GM23248 (cell line): ENCODE results near the gene ZNF48. TPM values are rescaled to one million over a fixed set of nuclear protein-coding genes. Genes with fewer than 3 reads are reported as not detected.
A peak's percentile ranks its signal among the peaks of the same experiment; 100 is the strongest.

ENCODE experiments used
- DNase-seq: peaks from one replicate; pipeline ENCODE4 v3.0.0-alpha.2; 2015
- H2AFZ ChIP-seq: fragments of 200-600 bp; sonication (generic); 2 replicates; pipeline ENCODE4 v1.6.1; 2016; ENCODE audit warnings: antibody characterized with exemption
- H3F3A ChIP-seq: fragments of 200-600 bp; sonication (generic); 2 replicates; pipeline ENCODE4 v1.6.1; 2016; ENCODE audit warnings: mild to moderate bottlenecking, antibody characterized with exemption, mixed run types; ENCODE audit not compliant: insufficient read depth
- H3K27ac ChIP-seq: fragments of 200-600 bp; sonication (generic); 2 replicates; pipeline ENCODE4 v1.5.1; 2016; ENCODE audit warnings: mild to moderate bottlenecking
- H3K27me3 ChIP-seq: fragments of 200-600 bp; sonication (generic); replicated peaks from 2 replicates; pipeline ENCODE4 v1.6.1; 2016; ENCODE audit warnings: mild to moderate bottlenecking; ENCODE audit not compliant: insufficient read depth
- H3K36me3 ChIP-seq: fragments of 200-600 bp; sonication (generic); 2 replicates; pipeline ENCODE4 v1.6.1; 2016; ENCODE audit warnings: low read depth, mild to moderate bottlenecking
- H3K4me1 ChIP-seq: fragments of 200-600 bp; sonication (generic); 2 replicates; pipeline ENCODE4 v1.6.1; 2016; ENCODE audit warnings: mild to moderate bottlenecking; ENCODE audit not compliant: insufficient read depth
- H3K4me2 ChIP-seq: fragments of 200-600 bp; sonication (generic); one replicate; pipeline ENCODE4 v1.6.1; 2016; ENCODE audit warnings: mild to moderate bottlenecking; ENCODE audit not compliant: unreplicated experiment
- H3K4me3 ChIP-seq: fragments of 200-600 bp; sonication (generic); 2 replicates; pipeline ENCODE4 v1.5.1; 2016; ENCODE audit warnings: mild to moderate bottlenecking
- H3K79me2 ChIP-seq: fragments of 200-600 bp; sonication (generic); 2 replicates; pipeline ENCODE4 v1.6.1; 2016; ENCODE audit warnings: mild to moderate bottlenecking; ENCODE audit not compliant: insufficient read depth
- H3K9ac ChIP-seq: fragments of 200-600 bp; sonication (generic); 2 replicates; pipeline ENCODE4 v1.6.1; 2016; ENCODE audit warnings: mild to moderate bottlenecking
- H3K9me2 ChIP-seq: fragments of 200-600 bp; sonication (generic); 2 replicates; pipeline ENCODE4 v1.6.1; 2016; ENCODE audit warnings: mixed run types, mild to moderate bottlenecking, moderate library complexity; ENCODE audit not compliant: insufficient read depth
- H3K9me3 ChIP-seq: fragments of 200-600 bp; sonication (generic); one replicate; pipeline ENCODE4 v1.6.1; 2017; ENCODE audit warnings: low read depth
- H4K20me1 ChIP-seq: fragments of 200-600 bp; sonication (generic); 2 replicates; pipeline ENCODE4 v1.6.0; 2016; ENCODE audit not compliant: insufficient read depth
- EZH2 ChIP-seq: fragments of 200-600 bp; sonication (generic); IDR thresholded peaks from 2 replicates; pipeline ENCODE4 v1.6.1; 2018; ENCODE audit warnings: antibody characterized with exemption, mild to moderate bottlenecking; ENCODE audit not compliant: insufficient read depth, poor library complexity, severe bottlenecking
- EZH2phosphoT487 ChIP-seq: fragments of 200-600 bp; sonication (generic); IDR thresholded peaks from 2 replicates; pipeline ENCODE4 v1.6.1; 2018; ENCODE audit warnings: antibody characterized with exemption, moderate library complexity, mild to moderate bottlenecking, low read depth; ENCODE audit not compliant: insufficient read depth
- WGBS, 2 experiments: methylation state at CpG; one replicate each; pipeline ENCODE4 v1.1.6; 2015 to 2017; ENCODE audit warnings: low lambda C conversion rate in 2 of 2, low coverage in 1 of 2; ENCODE audit errors: missing lambda C conversion rate in 2 of 2; 5-methylcytosine and 5-hydroxymethylcytosine counted together
- in situ Hi-C: fragments of 300-500 bp; cut with MboI; formaldehyde crosslinking; loops from 2 replicates; pipeline ENCODE4 v1.15.0; 2020
- polyA plus RNA-seq: library from polyadenylated mRNA; unstranded; fragments of >200 nt; fragmentation: Nextera tagmentation; extraction: Ambion mirVana; gene quantifications from 2 replicates; pipeline ENCODE4 v1.2.1, GENCODE V29; 2016
- small RNA-seq: library from RNA; depleted of rRNA; stranded (forward); fragments of <200 nt; gene quantifications from one replicate; pipeline ENCODE3, GENCODE V24; 2014; ENCODE audit warnings: low read depth, low replicate concordance
- total RNA-seq: library from RNA; depleted of rRNA; stranded (reverse); fragments of >200 nt; shearing (Covaris generic); gene quantifications from 2 replicates; pipeline ENCODE4 v1.2.3, GENCODE V29; 2014; rRNA removed

ZNF48 gene
- total and polyA plus RNA-seq, 2 experiments from 2014 or later: 0.81 to 16.2 TPM

DNA sequence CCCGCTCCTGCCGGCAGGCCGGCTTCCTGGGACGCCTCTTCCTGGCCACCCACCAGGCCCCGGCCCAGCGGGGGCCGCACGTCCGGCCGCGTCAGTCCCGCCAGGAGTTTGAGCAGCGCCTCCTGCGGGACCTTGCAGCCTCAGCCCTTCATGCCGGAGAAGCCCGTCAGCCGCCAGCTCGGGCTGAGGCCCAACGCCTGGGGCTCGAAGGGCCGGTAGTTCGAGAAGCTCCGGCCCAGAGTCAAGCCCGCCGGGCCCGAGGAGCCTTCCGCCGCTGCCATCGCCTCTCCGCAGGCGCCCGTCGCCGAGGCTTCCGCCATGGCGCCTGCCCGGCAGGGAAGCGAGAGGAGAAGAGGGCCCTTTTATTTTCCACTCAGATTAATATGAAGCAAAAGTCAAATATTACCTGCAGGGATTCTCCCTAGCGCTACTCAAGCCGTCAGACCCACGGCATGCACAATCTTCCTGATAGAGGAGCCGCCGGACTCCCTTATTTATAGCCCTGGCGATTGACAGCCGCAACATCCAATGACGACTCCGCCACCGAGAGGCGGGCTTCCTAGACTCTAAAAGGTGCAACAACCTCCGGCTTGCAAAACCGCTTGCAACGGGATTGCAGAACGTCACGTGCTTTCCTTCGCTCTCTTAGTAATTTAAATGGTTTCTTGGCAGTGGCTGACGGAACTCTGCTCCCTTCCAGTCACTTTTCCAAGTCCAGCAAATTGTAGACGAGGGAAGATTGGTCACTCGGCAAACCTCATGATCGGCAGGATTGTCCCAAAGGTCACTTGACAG lies 50.4 kb downstream of the ZNF48 start, which contains the start of gene SEPHS2:
SEPHS2 (minus strand) TSS at position 467 of the 795 bp plus-strand sequence; CDS start at position 320, 147 bp downstream.
- Histone ChIP-seq H3K4me3 (peak within 1 kb of the TSS; percentile 98), H3F3A (peaks cover 15% of the 10 kb centered on the region; the same call in 1 of the 2 replicates), H3K36me3 (peaks cover 11% of the 10 kb centered on the region; the same call in 1 of the 2 replicates), H2AFZ (peak within 1 kb of the TSS; percentile 92), H4K20me1 (no peaks in the 10 kb centered on the region), H3K4me1 (peaks cover 17% of the 10 kb centered on the region; the same call in 1 of the 2 replicates), H3K27me3 (no peaks in the 10 kb centered on the region), H3K9me2 (no peaks in the 10 kb centered on the region), H3K79me2 (peaks cover 17% of the 10 kb centered on the region), H3K9me3 (no peaks in the 10 kb centered on the region), H3K27ac (peak within 1 kb of the TSS; percentile 97), H3K9ac (peak within 1 kb of the TSS; percentile 98), H3K4me2 (peak within 1 kb of the TSS; percentile 88)
- peak; percentile 98 for DNase-seq
- in situ Hi-C loops: loop anchor here (10.0 kb wide), 1 partner anchor 179 kb away; no protein-coding TSS in a partner anchor
- 1% methylated on average over 49 to 50 of the region's 59 CpGs for WGBS, 2 experiments
- TF ChIP-seq EZH2 (no peak), EZH2phosphoT487 (no peak)

DNA sequence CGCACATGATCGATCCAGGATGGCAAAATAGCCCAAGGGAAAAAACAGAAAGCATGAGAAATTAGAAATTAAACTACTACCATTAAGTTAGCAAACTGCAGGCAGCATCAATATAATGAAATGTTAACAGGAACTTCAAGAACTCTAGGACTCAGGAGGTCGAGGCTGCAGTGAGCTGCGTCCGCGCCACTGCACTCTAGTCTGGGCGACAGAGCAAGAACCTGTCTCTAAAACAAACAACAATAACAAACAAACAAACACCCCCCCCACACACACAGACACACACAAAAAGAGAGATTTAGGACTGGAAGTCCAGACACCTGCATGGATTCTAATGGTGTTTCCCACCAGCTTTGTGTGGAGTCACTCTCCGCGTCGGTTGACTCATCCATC lies 51.0 kb downstream of the ZNF48 start:
- Histone ChIP-seq H3K79me2 (peaks cover 17% of the 10 kb centered on the region), H3K27ac (peak overlapping the region; percentile 97), H3F3A (peaks cover 15% of the 10 kb centered on the region; the same call in 1 of the 2 replicates), H4K20me1 (no peaks in the 10 kb centered on the region), H3K9me3 (no peaks in the 10 kb centered on the region), H3K4me2 (peak overlapping the region; percentile 88), H3K4me1 (peaks cover 17% of the 10 kb centered on the region; the same call in 1 of the 2 replicates), H3K9ac (peak overlapping the region; percentile 98), H2AFZ (peak overlapping the region; percentile 92), H3K9me2 (no peaks in the 10 kb centered on the region), H3K4me3 (peak overlapping the region; percentile 98), H3K36me3 (peaks cover 11% of the 10 kb centered on the region; the same call in 1 of the 2 replicates), H3K27me3 (no peaks in the 10 kb centered on the region)
- no peak for DNase-seq
- in situ Hi-C loops: loop anchor here (10.0 kb wide), 1 partner anchor 179 kb away; no protein-coding TSS in a partner anchor
- TF ChIP-seq EZH2: no peak
- TF ChIP-seq EZH2phosphoT487: no peak
- 47 to 57% methylated on average over 10 of the region's 10 CpGs for WGBS, 2 experiments

DNA sequence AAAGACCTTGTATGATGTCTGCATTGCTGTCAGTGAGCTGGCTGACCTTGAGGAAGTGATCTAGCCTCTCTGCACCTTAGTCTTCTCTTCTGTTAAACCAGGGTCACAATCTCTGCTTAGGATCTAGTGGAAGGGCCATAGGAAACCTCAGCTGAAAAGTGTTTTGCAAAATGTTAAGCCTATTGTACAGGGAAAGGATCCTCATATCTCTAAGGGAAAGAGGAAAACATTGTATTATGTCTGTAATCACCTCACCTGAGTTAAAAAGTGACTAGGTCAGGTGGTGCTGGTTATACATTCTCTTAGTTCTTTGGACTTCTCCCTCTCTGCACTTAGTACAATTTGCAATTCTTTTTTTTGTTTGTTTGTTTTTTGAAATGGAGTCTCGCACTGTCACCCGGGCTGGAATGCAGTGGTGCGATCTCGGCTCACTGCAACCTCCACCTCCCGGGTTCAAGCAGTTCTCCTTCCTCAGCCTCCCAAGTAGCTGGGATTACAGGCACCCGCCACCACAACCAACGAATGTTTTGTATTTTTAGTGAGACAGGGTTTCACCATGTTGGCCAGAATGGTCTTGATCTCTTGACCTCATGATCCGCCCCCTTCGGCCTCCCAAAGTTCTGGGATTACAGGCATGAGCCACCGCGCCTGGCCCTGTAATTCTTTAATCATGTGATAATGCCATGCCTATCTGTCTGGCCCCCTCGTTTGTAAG lies 52.4 kb downstream of the ZNF48 start:
- in situ Hi-C loops: loop anchor here (10.0 kb wide), 1 partner anchor 177 kb away; no protein-coding TSS in a partner anchor
- peaks cover 15% of the 10 kb centered on the region; the same call in 1 of the 2 replicates for H3F3A ChIP-seq
- H2AFZ ChIP-seq: no peak overlapping the region
- H3K4me3 ChIP-seq: no peak overlapping the region
- H3K27me3 ChIP-seq: no peaks in the 10 kb centered on the region
- H3K79me2 ChIP-seq: peaks cover 17% of the 10 kb centered on the region
- no peaks in the 10 kb centered on the region for H3K9me3 ChIP-seq
- peaks cover 11% of the 10 kb centered on the region; the same call in 1 of the 2 replicates for H3K36me3 ChIP-seq
- no peak for TF ChIP-seq EZH2
- no peak for TF ChIP-seq EZH2phosphoT487
- 82 to 86% methylated on average over 12 of the region's 12 CpGs for WGBS, 2 experiments
- no peak for DNase-seq
- H3K27ac ChIP-seq: no peak overlapping the region
- H4K20me1 ChIP-seq: no peaks in the 10 kb centered on the region
- no peaks in the 10 kb centered on the region for H3K9me2 ChIP-seq
- peaks cover 17% of the 10 kb centered on the region; the same call in 1 of the 2 replicates for H3K4me1 ChIP-seq
- no peak overlapping the region for H3K4me2 ChIP-seq
- H3K9ac ChIP-seq: no peak overlapping the region

DNA sequence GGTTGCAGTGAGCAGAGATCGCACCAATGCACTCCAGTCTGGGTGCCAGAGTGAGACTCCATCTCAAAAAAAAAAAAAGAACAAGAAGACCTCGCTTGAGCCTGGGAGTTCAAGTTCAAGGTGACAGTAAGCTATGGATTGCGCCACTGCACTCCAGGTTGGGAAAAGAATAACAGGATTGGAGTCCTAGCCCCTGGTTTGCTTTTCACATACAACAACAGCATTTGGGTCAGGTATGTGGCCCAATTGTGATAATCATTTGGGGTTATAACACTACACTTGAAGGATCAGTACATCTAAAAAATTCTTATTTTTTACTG lies 53.9 kb downstream of the ZNF48 start:
- H3K4me3 ChIP-seq: no peak overlapping the region

More for the DNA sequence above, 53.9 kb downstream of the ZNF48 start:
- Histone ChIP-seq H2AFZ (no peak overlapping the region), H3K9me2 (no peaks in the 10 kb centered on the region), H3F3A (peaks cover 5% of the 10 kb centered on the region; the same call in 1 of the 2 replicates), H3K27me3 (no peaks in the 10 kb centered on the region), H3K79me2 (peaks cover 12% of the 10 kb centered on the region), H3K36me3 (peaks cover 4% of the 10 kb centered on the region; the same call in 1 of the 2 replicates), H4K20me1 (no peaks in the 10 kb centered on the region), H3K27ac (no peak overlapping the region), H3K4me2 (no peak overlapping the region), H3K9ac (no peak overlapping the region), H3K9me3 (no peaks in the 10 kb centered on the region), H3K4me1 (peaks cover 10% of the 10 kb centered on the region; the same call in 1 of the 2 replicates)
- WGBS, 2 experiments: 63 to 77% methylated on average over 3 of the region's 3 CpGs
- in situ Hi-C loops: loop anchor here (10.0 kb wide), 1 partner anchor 176 kb away; no protein-coding TSS in a partner anchor
- no peak for DNase-seq
- no peak for TF ChIP-seq EZH2phosphoT487
- TF ChIP-seq EZH2: no peak

Small RNA genes within 50 kb of the gene (small RNA-seq; reads per million reads assigned to genes)
- gene RF00406: not detected

Other genes starting within 250 kb of the ZNF48 start
- 3.2 and 4.8 TPM in 2 replicates for gene CORO1A, start 211.8 kb upstream of the ZNF48 start, total RNA-seq
- 1.7 TPM in 2 replicates for gene CORO1A, start 211.8 kb upstream of the ZNF48 start, polyA plus RNA-seq
- gene BOLA2B, start 201.8 kb upstream of the ZNF48 start, total RNA-seq: 2.0 and 155 TPM in 2 replicates
- gene BOLA2B, start 201.8 kb upstream of the ZNF48 start, polyA plus RNA-seq: 122 and 146 TPM in 2 replicates
- gene SLX1A, start 201.5 kb upstream of the ZNF48 start, total RNA-seq: 14.3 and 32.6 TPM in 2 replicates
- gene SLX1A, start 201.5 kb upstream of the ZNF48 start, polyA plus RNA-seq: 32.2 and 51.7 TPM in 2 replicates
- 12.2 and 22.9 TPM in 2 replicates for gene SULT1A3, start 196.2 kb upstream of the ZNF48 start, total RNA-seq
- gene SULT1A3, start 196.2 kb upstream of the ZNF48 start, polyA plus RNA-seq: 4.5 and 4.8 TPM in 2 replicates
- 2.5 and 4.0 TPM in 2 replicates for gene NPIPB13, start 146.9 kb upstream of the ZNF48 start, total RNA-seq
- 2.1 and 2.7 TPM in 2 replicates for gene NPIPB13, start 146.9 kb upstream of the ZNF48 start, polyA plus RNA-seq
- 38.5 and 42.9 TPM in 2 replicates for gene CD2BP2, start 40.1 kb upstream of the ZNF48 start, total RNA-seq
- 50.0 and 53.4 TPM in 2 replicates for gene CD2BP2, start 40.1 kb upstream of the ZNF48 start, polyA plus RNA-seq
- gene TBC1D10B, start 24.9 kb upstream of the ZNF48 start, total RNA-seq: 41.2 and 43.9 TPM in 2 replicates
- 10.3 and 12.2 TPM in 2 replicates for gene TBC1D10B, start 24.9 kb upstream of the ZNF48 start, polyA plus RNA-seq
- gene MYL11, start 20.6 kb upstream of the ZNF48 start, total RNA-seq: not detected in 2 replicates
- 1.5 and 2.1 TPM in 2 replicates for gene MYL11, start 20.6 kb upstream of the ZNF48 start, polyA plus RNA-seq
- gene SEPTIN1, start 12.9 kb upstream of the ZNF48 start, total RNA-seq: not detected in 2 replicates
- gene SEPTIN1, start 12.9 kb upstream of the ZNF48 start, polyA plus RNA-seq: 1.7 and 1.9 TPM in 2 replicates
- gene ZNF771, start 12.2 kb downstream of the ZNF48 start, total RNA-seq: 17.6 and 33.1 TPM in 2 replicates
- 20.1 and 21.1 TPM in 2 replicates for gene ZNF771, start 12.2 kb downstream of the ZNF48 start, polyA plus RNA-seq
- 20.2 and 24.3 TPM in 2 replicates for gene DCTPP1, start 34.6 kb downstream of the ZNF48 start, total RNA-seq
- 45.7 and 47.3 TPM in 2 replicates for gene DCTPP1, start 34.6 kb downstream of the ZNF48 start, polyA plus RNA-seq
- gene SEPHS2, start 50.5 kb downstream of the ZNF48 start, total RNA-seq: 6.2 and 6.4 TPM in 2 replicates
- gene SEPHS2, start 50.5 kb downstream of the ZNF48 start, polyA plus RNA-seq: 26.9 and 27.5 TPM in 2 replicates
- 0.65 TPM in 1 of 2 replicates, not detected in the other for gene ITGAL, start 77.3 kb downstream of the ZNF48 start, total RNA-seq
- gene ITGAL, start 77.3 kb downstream of the ZNF48 start, polyA plus RNA-seq: 0.27 TPM in 1 of 2 replicates, not detected in the other
- 35.3 and 38.4 TPM in 2 replicates for gene ZNF768, start 131.1 kb downstream of the ZNF48 start, total RNA-seq
- gene ZNF768, start 131.1 kb downstream of the ZNF48 start, polyA plus RNA-seq: 5.0 and 5.7 TPM in 2 replicates
- 7.7 and 15.7 TPM in 2 replicates for gene ZNF747, start 139.4 kb downstream of the ZNF48 start, total RNA-seq
- gene ZNF747, start 139.4 kb downstream of the ZNF48 start, polyA plus RNA-seq: 5.4 and 6.7 TPM in 2 replicates
- 3.0 and 8.8 TPM in 2 replicates for gene ZNF764, start 163.0 kb downstream of the ZNF48 start, total RNA-seq
- gene ZNF764, start 163.0 kb downstream of the ZNF48 start, polyA plus RNA-seq: 3.0 TPM in 2 replicates
- gene ZNF688, start 176.3 kb downstream of the ZNF48 start, total RNA-seq: 10.4 and 33.0 TPM in 2 replicates
- gene ZNF688, start 176.3 kb downstream of the ZNF48 start, polyA plus RNA-seq: 13.6 and 14.7 TPM in 2 replicates
- 9.0 TPM in 2 replicates for gene ZNF785, start 190.3 kb downstream of the ZNF48 start, total RNA-seq
- 5.4 and 6.9 TPM in 2 replicates for gene ZNF785, start 190.3 kb downstream of the ZNF48 start, polyA plus RNA-seq
- 5.7 TPM in 2 replicates for gene ZNF689, start 215.0 kb downstream of the ZNF48 start, total RNA-seq
- gene ZNF689, start 215.0 kb downstream of the ZNF48 start, polyA plus RNA-seq: 4.8 and 5.1 TPM in 2 replicates